GM23248 (cell line): ENCODE measurements around the gene TNNI3K. TPM values are rescaled to one million over a fixed set of nuclear protein-coding genes. Genes with fewer than 3 reads are reported as not detected.

Experiments
- DNase-seq: peaks from one replicate; pipeline ENCODE4 v3.0.0-alpha.2; 2015
- H2AFZ ChIP-seq: fragments of 200-600 bp; sonication (generic); 2 replicates; pipeline ENCODE4 v1.6.1; 2016; ENCODE audit warnings: antibody characterized with exemption
- H3F3A ChIP-seq: fragments of 200-600 bp; sonication (generic); 2 replicates; pipeline ENCODE4 v1.6.1; 2016; ENCODE audit warnings: mild to moderate bottlenecking, antibody characterized with exemption, mixed run types; ENCODE audit not compliant: insufficient read depth
- H3K27ac ChIP-seq: fragments of 200-600 bp; sonication (generic); 2 replicates; pipeline ENCODE4 v1.5.1; 2016; ENCODE audit warnings: mild to moderate bottlenecking
- H3K27me3 ChIP-seq: fragments of 200-600 bp; sonication (generic); replicated peaks from 2 replicates; pipeline ENCODE4 v1.6.1; 2016; ENCODE audit warnings: mild to moderate bottlenecking; ENCODE audit not compliant: insufficient read depth
- H3K36me3 ChIP-seq: fragments of 200-600 bp; sonication (generic); 2 replicates; pipeline ENCODE4 v1.6.1; 2016; ENCODE audit warnings: low read depth, mild to moderate bottlenecking
- H3K4me1 ChIP-seq: fragments of 200-600 bp; sonication (generic); 2 replicates; pipeline ENCODE4 v1.6.1; 2016; ENCODE audit warnings: mild to moderate bottlenecking; ENCODE audit not compliant: insufficient read depth
- H3K4me2 ChIP-seq: fragments of 200-600 bp; sonication (generic); one replicate; pipeline ENCODE4 v1.6.1; 2016; ENCODE audit warnings: mild to moderate bottlenecking; ENCODE audit not compliant: unreplicated experiment
- H3K4me3 ChIP-seq: fragments of 200-600 bp; sonication (generic); 2 replicates; pipeline ENCODE4 v1.5.1; 2016; ENCODE audit warnings: mild to moderate bottlenecking
- H3K79me2 ChIP-seq: fragments of 200-600 bp; sonication (generic); 2 replicates; pipeline ENCODE4 v1.6.1; 2016; ENCODE audit warnings: mild to moderate bottlenecking; ENCODE audit not compliant: insufficient read depth
- H3K9ac ChIP-seq: fragments of 200-600 bp; sonication (generic); 2 replicates; pipeline ENCODE4 v1.6.1; 2016; ENCODE audit warnings: mild to moderate bottlenecking
- H3K9me2 ChIP-seq: fragments of 200-600 bp; sonication (generic); 2 replicates; pipeline ENCODE4 v1.6.1; 2016; ENCODE audit warnings: mixed run types, mild to moderate bottlenecking, moderate library complexity; ENCODE audit not compliant: insufficient read depth
- H3K9me3 ChIP-seq: fragments of 200-600 bp; sonication (generic); one replicate; pipeline ENCODE4 v1.6.1; 2017; ENCODE audit warnings: low read depth
- H4K20me1 ChIP-seq: fragments of 200-600 bp; sonication (generic); 2 replicates; pipeline ENCODE4 v1.6.0; 2016; ENCODE audit not compliant: insufficient read depth
- EZH2 ChIP-seq: fragments of 200-600 bp; sonication (generic); IDR thresholded peaks from 2 replicates; pipeline ENCODE4 v1.6.1; 2018; ENCODE audit warnings: antibody characterized with exemption, mild to moderate bottlenecking; ENCODE audit not compliant: insufficient read depth, poor library complexity, severe bottlenecking
- EZH2phosphoT487 ChIP-seq: fragments of 200-600 bp; sonication (generic); IDR thresholded peaks from 2 replicates; pipeline ENCODE4 v1.6.1; 2018; ENCODE audit warnings: antibody characterized with exemption, moderate library complexity, mild to moderate bottlenecking, low read depth; ENCODE audit not compliant: insufficient read depth
- WGBS, 2 experiments: methylation state at CpG; one replicate each; pipeline ENCODE4 v1.1.6; 2015 to 2017; ENCODE audit warnings: low lambda C conversion rate in 2 of 2, low coverage in 1 of 2; ENCODE audit errors: missing lambda C conversion rate in 2 of 2; 5-methylcytosine and 5-hydroxymethylcytosine counted together
- in situ Hi-C: fragments of 300-500 bp; cut with MboI; formaldehyde crosslinking; loops from 2 replicates; pipeline ENCODE4 v1.15.0; 2020
- polyA plus RNA-seq: library from polyadenylated mRNA; unstranded; fragments of >200 nt; fragmentation: Nextera tagmentation; extraction: Ambion mirVana; gene quantifications from 2 replicates; pipeline ENCODE4 v1.2.1, GENCODE V29; 2016
- total RNA-seq: library from RNA; depleted of rRNA; stranded (reverse); fragments of >200 nt; shearing (Covaris generic); gene quantifications from 2 replicates; pipeline ENCODE4 v1.2.3, GENCODE V29; 2014

The TNNI3K gene
- total and polyA plus RNA-seq, 2 experiments from 2014 or later, result not detected

DNA sequence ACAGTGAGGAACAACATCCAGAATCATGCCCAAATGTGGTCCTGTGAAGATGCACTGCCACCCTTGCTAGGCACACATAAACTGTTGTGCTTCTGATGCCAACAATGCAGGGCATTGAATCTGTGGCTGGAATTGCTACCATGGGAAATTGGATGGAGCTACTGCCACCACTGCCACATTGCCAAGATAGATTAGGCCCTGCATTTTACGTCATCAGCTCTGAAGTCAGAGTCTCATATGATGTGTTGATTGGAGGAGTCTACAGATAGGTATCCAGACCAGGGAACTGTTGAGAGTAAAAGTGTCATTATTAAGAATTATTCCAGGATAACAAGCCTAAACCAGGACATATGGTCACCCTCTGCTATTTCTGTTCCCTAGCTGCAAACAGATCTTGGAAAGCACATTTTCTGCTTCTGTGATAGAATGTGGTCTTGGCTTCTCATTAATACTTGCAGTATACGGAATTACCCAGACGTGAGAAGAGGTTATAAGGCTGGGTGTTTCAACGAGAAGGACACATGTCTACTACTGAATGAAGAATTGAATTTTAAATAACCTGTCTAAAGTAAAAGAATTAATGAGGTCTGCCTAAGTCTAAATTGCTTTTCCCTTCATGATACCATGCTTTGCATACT lies 106.6 kb downstream of the TNNI3K start:
- Histone ChIP-seq H4K20me1 (no peaks in the 10 kb centered on the region), H3K4me3 (no peak overlapping the region), H3K4me2 (no peak overlapping the region), H3K36me3 (no peaks in the 10 kb centered on the region), H3K4me1 (no peaks in the 10 kb centered on the region), H3K79me2 (no peaks in the 10 kb centered on the region), H3K9me3 (no peaks in the 10 kb centered on the region), H3K27ac (no peak overlapping the region), H3K27me3 (no peaks in the 10 kb centered on the region), H3K9ac (no peak overlapping the region), H3F3A (no peaks in the 10 kb centered on the region), H2AFZ (no peak overlapping the region), H3K9me2 (no peaks in the 10 kb centered on the region)
- 50 to 52% methylated on average over 4 of the region's 4 CpGs for WGBS, 2 experiments
- no peak for DNase-seq
- TF ChIP-seq EZH2phosphoT487 (no peak), EZH2 (no peak)
- in situ Hi-C loops, result no loop called here

DNA sequence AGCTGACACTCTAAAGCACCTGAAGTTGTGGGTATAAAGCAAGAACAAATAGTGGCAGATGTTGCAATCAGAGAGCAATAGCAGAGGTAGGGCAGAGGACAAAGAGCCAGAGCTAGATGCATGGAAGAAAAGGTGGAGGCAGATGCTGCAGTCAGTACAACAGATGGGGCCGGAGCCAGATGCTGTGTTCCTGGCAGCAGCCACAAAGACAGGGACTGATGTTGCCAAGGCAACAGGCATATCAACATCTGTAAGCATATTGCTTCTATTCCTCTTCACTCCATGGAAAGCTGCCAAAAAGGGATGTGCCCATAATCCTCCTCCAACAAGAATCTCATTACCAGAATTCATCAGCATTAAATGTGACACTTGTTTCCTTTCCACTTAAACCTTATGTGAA lies 108.0 kb downstream of the TNNI3K start:
- Histone ChIP-seq H3K27ac (no peak overlapping the region), H3K27me3 (no peaks in the 10 kb centered on the region), H3K9me3 (no peaks in the 10 kb centered on the region), H3K79me2 (no peaks in the 10 kb centered on the region), H3K9ac (no peak overlapping the region), H2AFZ (no peak overlapping the region), H3K36me3 (no peaks in the 10 kb centered on the region), H3K4me3 (no peak overlapping the region), H3F3A (no peaks in the 10 kb centered on the region), H4K20me1 (no peaks in the 10 kb centered on the region), H3K4me1 (no peaks in the 10 kb centered on the region), H3K9me2 (no peaks in the 10 kb centered on the region), H3K4me2 (no peak overlapping the region)
- no peak for TF ChIP-seq EZH2
- no peak for TF ChIP-seq EZH2phosphoT487
- peak; percentile 1 for DNase-seq
- WGBS, 2 experiments, result 33 to 47% methylated on average over 1 of the region's 1 CpG
- in situ Hi-C loops, result no loop called here

DNA sequence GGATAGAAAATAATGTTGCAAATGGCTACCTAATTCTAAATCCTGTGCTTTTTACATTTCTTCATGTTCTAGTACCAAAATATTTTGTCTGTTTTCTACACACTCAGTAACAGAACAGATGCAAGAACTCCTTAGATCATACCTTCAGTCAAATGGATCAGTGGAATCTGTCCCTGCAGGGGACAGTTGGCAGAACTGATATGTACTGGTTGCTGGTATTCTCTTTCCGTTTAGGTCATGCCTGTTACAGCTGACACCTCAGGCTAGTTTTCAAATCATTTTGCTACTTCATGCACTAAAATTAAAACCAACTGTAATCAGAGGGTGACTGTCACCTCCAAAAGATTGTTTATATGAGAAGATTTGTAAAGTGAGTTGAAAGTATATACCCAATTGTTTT lies 109.2 kb downstream of the TNNI3K start:
- no peak overlapping the region for H3K4me3 ChIP-seq
- no peaks in the 10 kb centered on the region for H3K36me3 ChIP-seq
- TF ChIP-seq EZH2 (no peak), EZH2phosphoT487 (no peak)
- no peaks in the 10 kb centered on the region for H3F3A ChIP-seq
- H3K79me2 ChIP-seq, result no peaks in the 10 kb centered on the region
- WGBS, 2 experiments, result 32 to 58% methylated on average over 1 of the region's 1 CpG
- no peaks in the 10 kb centered on the region for H4K20me1 ChIP-seq
- no peaks in the 10 kb centered on the region for H3K9me2 ChIP-seq
- no peak overlapping the region for H3K9ac ChIP-seq
- H2AFZ ChIP-seq, result no peak overlapping the region
- no peak overlapping the region for H3K27ac ChIP-seq
- H3K27me3 ChIP-seq, result no peaks in the 10 kb centered on the region
- in situ Hi-C loops, result no loop called here
- no peaks in the 10 kb centered on the region for H3K4me1 ChIP-seq
- H3K4me2 ChIP-seq, result no peak overlapping the region
- H3K9me3 ChIP-seq, result no peaks in the 10 kb centered on the region
- no peak for DNase-seq

DNA sequence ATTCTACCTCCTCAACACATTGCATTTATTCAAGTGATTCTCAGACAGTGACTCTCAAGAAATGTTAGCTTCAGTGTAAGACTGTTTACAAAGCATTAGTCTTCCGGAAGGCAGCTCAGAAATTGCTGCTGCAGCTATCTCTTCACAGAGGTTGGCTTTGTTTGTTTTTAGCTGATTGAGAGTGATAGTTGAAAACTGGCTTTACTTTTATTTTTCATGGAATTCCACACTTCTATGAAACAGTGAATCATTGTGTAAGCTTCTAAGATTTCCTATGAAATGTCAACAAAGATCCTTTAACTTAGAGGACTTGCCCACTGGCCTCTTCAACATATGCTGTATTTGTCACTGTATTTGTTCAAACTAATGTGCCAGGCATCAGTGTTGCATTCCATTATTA lies 121.3 kb downstream of the TNNI3K start:
- H4K20me1 ChIP-seq, result no peaks in the 10 kb centered on the region
- H3K9me3 ChIP-seq, result no peaks in the 10 kb centered on the region
- TF ChIP-seq EZH2phosphoT487, result no peak
- TF ChIP-seq EZH2, result no peak
- in situ Hi-C loops, result no loop called here
- no peaks in the 10 kb centered on the region for H3K79me2 ChIP-seq
- H3K36me3 ChIP-seq, result no peaks in the 10 kb centered on the region
- H3F3A ChIP-seq, result no peaks in the 10 kb centered on the region
- H3K9ac ChIP-seq, result no peak overlapping the region
- H3K9me2 ChIP-seq, result no peaks in the 10 kb centered on the region
- no peak overlapping the region for H3K4me2 ChIP-seq
- 13 to 33% methylated on average over 1 of the region's 1 CpG for WGBS, 2 experiments
- no peaks in the 10 kb centered on the region for H3K27me3 ChIP-seq
- no peaks in the 10 kb centered on the region for H3K4me1 ChIP-seq
- H3K4me3 ChIP-seq, result no peak overlapping the region
- H3K27ac ChIP-seq, result no peak overlapping the region
- no peak for DNase-seq
- no peak overlapping the region for H2AFZ ChIP-seq

DNA sequence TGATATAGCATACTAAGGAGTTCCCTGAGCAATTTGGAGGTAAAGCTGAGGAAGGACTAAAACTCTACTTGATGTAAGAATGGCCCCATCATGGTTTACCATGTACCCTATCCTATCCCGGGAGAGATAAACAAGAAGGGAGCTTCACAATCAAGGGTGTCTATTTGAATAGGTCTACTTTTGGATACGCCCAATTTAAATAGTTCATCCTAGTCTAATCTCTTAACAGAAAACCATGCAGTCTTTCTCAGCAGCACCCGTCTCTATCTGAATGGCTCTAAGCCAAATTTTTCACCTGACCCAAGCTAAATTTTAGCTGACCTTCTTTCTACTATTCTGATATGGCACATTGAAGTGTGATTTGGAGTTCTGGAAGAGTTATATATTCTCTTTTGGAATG lies 122.0 kb downstream of the TNNI3K start:
- Histone ChIP-seq H4K20me1 (no peaks in the 10 kb centered on the region), H3K27me3 (no peaks in the 10 kb centered on the region), H3K4me1 (no peaks in the 10 kb centered on the region), H3K9me3 (no peaks in the 10 kb centered on the region), H3K27ac (no peak overlapping the region), H3K9ac (no peak overlapping the region), H3F3A (no peaks in the 10 kb centered on the region), H2AFZ (no peak overlapping the region), H3K9me2 (no peaks in the 10 kb centered on the region), H3K4me3 (no peak overlapping the region), H3K36me3 (no peaks in the 10 kb centered on the region), H3K4me2 (no peak overlapping the region), H3K79me2 (no peaks in the 10 kb centered on the region)
- no peak for DNase-seq
- in situ Hi-C loops, result no loop called here
- WGBS, 2 experiments, result 48 to 56% methylated on average over 3 of the region's 3 CpGs
- TF ChIP-seq EZH2 (no peak), EZH2phosphoT487 (no peak)
